Uterus (tissue), 4 donors: ENCODE measurements around the gene MKLN1. TPM values are rescaled to one million over a fixed set of nuclear protein-coding genes. Genes with fewer than 3 reads are reported as not detected.

Experiments
- DNase-seq, 2 donors: peaks; one replicate each; pipeline ENCODE4 v3.0.0-alpha.2; 2019 to 2020
- H3K27ac ChIP-seq, 2 donors: fragments of 200-600 bp; sonication (generic); 1 replicate in 1 of 2; 2 replicates in 1 of 2; pipeline ENCODE4 v1.5.1; 2016 to 2018
- H3K27me3 ChIP-seq, 2 donors: fragments of 200-600 bp; sonication (generic); one replicate each; pipeline ENCODE4 v1.5.1; 2018 to 2019; ENCODE audit warnings: control low read depth in 1 of 2
- H3K36me3 ChIP-seq, 2 donors: fragments of 200-600 bp; sonication (generic); one replicate each; pipeline ENCODE4 v1.5.1; 2019; ENCODE audit warnings: control low read depth in 1 of 2
- H3K4me1 ChIP-seq, 2 donors: fragments of 200-600 bp; sonication (generic); one replicate each; pipeline ENCODE4 v1.5.1; 2018 to 2019; ENCODE audit warnings: control low read depth in 1 of 2
- H3K4me3 ChIP-seq, 2 donors: fragments of 200-600 bp; sonication (generic); 1 replicate in 1 of 2; 2 replicates in 1 of 2; pipeline ENCODE4 v1.5.1; 2018 to 2019; ENCODE audit warnings: mild to moderate bottlenecking in 1 of 2
- H3K9me3 ChIP-seq, 2 donors: fragments of 200-600 bp; sonication (generic); one replicate each; pipeline ENCODE4 v1.5.1; 2019; ENCODE audit warnings: control low read depth in 1 of 2
- CTCF ChIP-seq, 4 experiments: fragments of 200-600 bp in 2 of 4; fragments of 450-650 bp in 2 of 4; sonication (generic) in 2 of 4; IDR thresholded peaks; one replicate each; pipeline ENCODE4 v1.5.1; 2016 to 2019; ENCODE audit warnings: antibody characterized with exemption in 4 of 4, mild to moderate bottlenecking in 2 of 4, moderate library complexity in 1 of 4
- POLR2A ChIP-seq, 2 donors: fragments of 450-650 bp; IDR thresholded peaks; one replicate each; pipeline ENCODE4 v1.6.1; 2016; ENCODE audit warnings: antibody characterized with exemption in 2 of 2, mild to moderate bottlenecking in 1 of 2, moderate library complexity in 1 of 2
- intact Hi-C: fragments of 100-400 bp; cut with DNase I; formaldehyde crosslinking; loops from one replicate; pipeline ENCODE4 v1.15.1; 2023; ENCODE audit warnings: low total_unique reads
- total RNA-seq, 4 donors: library from RNA; depleted of rRNA in 3 of 4; stranded (reverse); fragments of >200 nt in 3 of 4; gene quantifications; one replicate each; pipeline versions ENCODE4 v1.1.0 to v1.2.4, GENCODE V29; 2014 to 2023
- donor health status: DM: yes; HTN: yes; CAD: no.

MKLN1 gene
- total RNA-seq, 4 donors from 2014 or later, result 52.9 to 311 (median 128) TPM

GRCh38 chr7:131357282-131357880 lies 29.7 kb downstream of the MKLN1 start:
- TF ChIP-seq POLR2A (IDR thresholded peaks at IDR 0.05) (no peak), CTCF (IDR thresholded peaks at IDR 0.05) (no peak)
- intact Hi-C loops, result no loop called here
- Histone ChIP-seq H3K4me3 (no peak overlapping the region), H3K4me1 (peaks cover 0 to 30% of the 10 kb centered on the region in 2 donors), H3K27me3 (no peaks in the 10 kb centered on the region), H3K9me3 (no peaks in the 10 kb centered on the region), H3K27ac (peak overlapping the region; percentile 34 to 69), H3K36me3 (no peaks in the 10 kb centered on the region)
- DNase-seq, result no peak

DNA sequence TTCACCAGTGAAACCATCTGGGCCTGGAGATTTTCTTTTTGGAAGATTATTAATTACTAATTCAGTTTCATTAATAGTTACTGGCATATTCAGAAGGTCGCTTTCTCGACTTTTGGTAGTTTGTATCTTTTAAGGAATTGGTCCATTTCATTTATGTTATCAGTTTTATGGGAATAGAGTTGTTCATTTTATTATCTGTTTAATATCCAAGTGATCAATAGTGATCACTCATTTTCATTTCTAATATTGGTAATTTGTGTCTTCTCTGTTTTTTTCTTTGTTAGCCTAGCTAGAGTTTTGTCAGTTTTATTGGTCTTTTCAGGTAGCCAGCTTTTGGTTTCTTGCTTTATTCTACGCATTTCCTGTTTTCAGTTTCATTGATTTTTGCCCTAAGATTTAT lies 31.0 kb downstream of the MKLN1 start:
- Histone ChIP-seq H3K36me3 (no peaks in the 10 kb centered on the region), H3K27ac (peak overlapping the region in 1 of 2 donors; percentile 69), H3K9me3 (no peaks in the 10 kb centered on the region), H3K27me3 (no peaks in the 10 kb centered on the region), H3K4me1 (peaks cover 0 to 33% of the 10 kb centered on the region in 2 donors), H3K4me3 (no peak overlapping the region)
- intact Hi-C loops, result no loop called here
- no peak for DNase-seq
- TF ChIP-seq POLR2A (IDR thresholded peaks at IDR 0.05) (no peak), CTCF (IDR thresholded peaks at IDR 0.05) (no peak)

DNA sequence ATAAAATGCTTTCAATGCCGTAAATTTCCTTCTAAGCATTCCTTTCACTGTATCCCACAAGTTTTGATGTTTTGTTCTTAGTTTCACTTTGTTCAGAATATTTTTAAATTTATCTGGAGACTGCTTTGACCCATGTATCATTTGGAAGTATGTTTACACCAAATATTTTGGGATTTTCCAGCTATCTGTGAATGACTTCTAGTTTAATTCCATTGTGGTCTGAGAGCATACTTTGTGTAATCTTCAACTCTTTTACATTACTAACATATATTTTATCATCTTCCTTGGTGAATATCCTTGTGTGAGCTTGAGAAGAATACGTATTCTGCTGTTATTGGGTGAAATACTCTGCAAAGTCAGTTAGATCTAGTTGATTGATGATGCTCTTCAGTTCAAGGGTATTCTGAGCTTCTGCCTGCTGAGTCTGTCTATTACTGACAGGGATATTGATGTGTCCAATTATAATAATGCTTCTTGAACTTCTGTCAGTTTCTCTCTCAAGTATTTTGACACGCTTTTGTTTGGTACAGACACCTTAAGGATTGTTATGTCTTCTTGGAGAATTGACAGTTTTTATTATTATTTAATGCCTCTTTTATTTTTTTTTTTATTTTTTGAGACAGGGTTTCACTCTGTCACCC lies 31.6 kb downstream of the MKLN1 start:
- H3K27me3 ChIP-seq, result no peaks in the 10 kb centered on the region
- TF ChIP-seq CTCF (IDR thresholded peaks at IDR 0.05), result no peak
- no peaks in the 10 kb centered on the region for H3K9me3 ChIP-seq
- intact Hi-C loops, result no loop called here
- H3K4me1 ChIP-seq, result peaks cover 0 to 30% of the 10 kb centered on the region in 2 donors
- no peak overlapping the region for H3K4me3 ChIP-seq
- H3K27ac ChIP-seq, result peak overlapping the region in 1 of 2 donors; percentile 69
- no peak for DNase-seq
- H3K36me3 ChIP-seq, result no peaks in the 10 kb centered on the region

GRCh38 chr7:131363719-131364118 lies 36.0 kb downstream of the MKLN1 start:
- H3K4me1 ChIP-seq, result peaks cover 5 to 13% of the 10 kb centered on the region in 2 donors
- no peaks in the 10 kb centered on the region for H3K9me3 ChIP-seq
- intact Hi-C loops, result no loop called here
- H3K27me3 ChIP-seq, result no peaks in the 10 kb centered on the region
- no peak overlapping the region for H3K27ac ChIP-seq
- H3K4me3 ChIP-seq, result no peak overlapping the region
- no peak for DNase-seq
- TF ChIP-seq CTCF (IDR thresholded peaks at IDR 0.05), result no peak
- H3K36me3 ChIP-seq, result no peaks in the 10 kb centered on the region

GRCh38 chr7:131364767-131365344 lies 37.2 kb downstream of the MKLN1 start:
- no peak for TF ChIP-seq CTCF (IDR thresholded peaks at IDR 0.05)
- no peak for TF ChIP-seq POLR2A (IDR thresholded peaks at IDR 0.05)
- intact Hi-C loops, result no loop called here
- DNase-seq, result no peak
- H3K36me3 ChIP-seq, result no peaks in the 10 kb centered on the region
- H3K9me3 ChIP-seq, result no peaks in the 10 kb centered on the region
- no peaks in the 10 kb centered on the region for H3K27me3 ChIP-seq
- H3K4me1 ChIP-seq, result peaks cover 5 to 13% of the 10 kb centered on the region in 2 donors
- no peak overlapping the region for H3K27ac ChIP-seq
- no peak overlapping the region for H3K4me3 ChIP-seq
